Lung microvascular endothelial cell (primary cell): Measurements from ENCODE around the gene CDC40. TPM values are rescaled to one million over a fixed set of nuclear protein-coding genes. Genes with fewer than 3 reads are reported as not detected.

Experiments used
- DNase-seq, 2 donors: peaks; one replicate each; pipeline versions ENCODE4 v3.0.0 to v3.0.0-alpha.2; 2010; ENCODE audit warnings: low read depth in 2 of 2
- total RNA-seq: library from RNA; depleted of rRNA; stranded (reverse); fragments of >200 nt; gene quantifications from 2 replicates; pipeline ENCODE4 v1.2.1, GENCODE V29; 2014

CDC40 gene
- 10.9 and 13.1 TPM in 2 replicates for total RNA-seq

GRCh38 chr6:110180228-110181008 is at the start of gene CDC40:
TSS of gene CDC40 (plus strand) at chr6:110180427. CDS start at chr6:110180445, 18 bp downstream.
- DNase-seq, result no peak

GRCh38 chr6:110137924-110138887 is 42.0 kb upstream of the CDC40 start:
- no peak for DNase-seq

GRCh38 chr6:110139052-110139451 is 41.2 kb upstream of the CDC40 start:
- no peak for DNase-seq

GRCh38 chr6:110140650-110141049 is 39.6 kb upstream of the CDC40 start:
- peak; percentile 4 to 52 for DNase-seq

GRCh38 chr6:110147870-110148269 is 32.4 kb upstream of the CDC40 start:
- DNase-seq, result no peak

GRCh38 chr6:110158479-110158878 is 21.7 kb upstream of the CDC40 start:
- DNase-seq, result no peak

GRCh38 chr6:110170081-110170480 is 10.1 kb upstream of the CDC40 start:
- DNase-seq, result no peak

GRCh38 chr6:110173506-110174132 is 6.6 kb upstream of the CDC40 start:
- DNase-seq, result no peak

- DNase-seq, result peak; percentile 75 to 81
Observed at GRCh38 chr6:110178626-110179405, 1.4 kb upstream of the CDC40 start.

GRCh38 chr6:110179406-110180227 is 610 bp upstream of the CDC40 start, which contains the start of gene WASF1:
TSS of gene WASF1 (minus strand) at chr6:110179670. CDS start at chr6:110127601, 52,069 bp downstream.
- peak; percentile 99 for DNase-seq

GRCh38 chr6:110181131-110182030 is 1.2 kb downstream of the CDC40 start:
- peak; percentile 1 to 66 for DNase-seq

GRCh38 chr6:110183292-110183885 is 3.2 kb downstream of the CDC40 start:
- DNase-seq, result no peak

- no peak for DNase-seq
Observed at GRCh38 chr6:110185879-110186278, 5.7 kb downstream of the CDC40 start.

GRCh38 chr6:110188791-110189190 is 8.6 kb downstream of the CDC40 start:
- DNase-seq, result peak in 1 of 2 donors; percentile 5

- no peak for DNase-seq
Observed at GRCh38 chr6:110190726-110191125, 10.5 kb downstream of the CDC40 start.

GRCh38 chr6:110191477-110191876 is 11.2 kb downstream of the CDC40 start:
- peak in 1 of 2 donors; percentile 29 for DNase-seq

GRCh38 chr6:110195639-110196038 is 15.4 kb downstream of the CDC40 start:
- DNase-seq, result no peak

GRCh38 chr6:110196874-110197273 is 16.6 kb downstream of the CDC40 start:
- DNase-seq, result no peak

- DNase-seq, result no peak
Observed at GRCh38 chr6:110198561-110198960, 18.3 kb downstream of the CDC40 start.
